Fibroblast of pulmonary artery (primary cell): Measurements from ENCODE around the gene NPHP4.
"Not testable (repeated sequence)": the region's sequence is repeated elsewhere in the genome, so short reads cannot be mapped to it uniquely, and the experiment has no call there.

Source experiments
- DNase-seq: peaks from one replicate; pipeline ENCODE4 v3.0.0-alpha.2; 2010; ENCODE audit warnings: low read depth
- H3K4me3 ChIP-seq: replicated peaks from 2 replicates; pipeline ENCODE4 v1.5.1; 2011; ENCODE audit warnings: low read depth, mild to moderate bottlenecking, control low read depth, low read length, moderate library complexity
- CTCF ChIP-seq: IDR thresholded peaks from 2 replicates; pipeline ENCODE4 v1.5.1; 2011; ENCODE audit warnings: mild to moderate bottlenecking, control low read depth, low read length, inconsistent platforms; ENCODE audit errors: missing control alignments

Gene NPHP4

DNA sequence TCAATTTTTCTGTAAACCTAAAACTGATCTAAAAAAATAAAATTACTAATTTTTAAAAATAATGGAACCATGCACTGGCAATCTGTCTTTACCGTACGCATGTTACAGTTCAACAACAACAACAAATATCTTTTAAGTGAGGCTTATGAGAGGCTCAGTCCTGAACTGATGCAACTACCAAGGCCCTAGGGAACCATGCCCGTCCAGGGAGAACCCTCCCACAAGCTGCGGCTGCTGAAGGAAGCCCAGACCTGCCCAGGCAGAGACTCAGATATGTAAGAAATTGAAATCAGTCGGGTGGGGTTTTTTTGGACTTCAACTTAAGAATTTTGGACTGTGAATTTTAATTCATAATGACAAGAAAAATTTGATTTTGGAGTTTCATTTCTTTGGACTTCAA lies 91.1 kb downstream of the NPHP4 start:
- no peak overlapping the region for H3K4me3 ChIP-seq
- TF ChIP-seq CTCF = no peak
- DNase-seq = no peak

- no peak overlapping the region for H3K4me3 ChIP-seq
- no peak for TF ChIP-seq CTCF
- no peak for DNase-seq
Observed at GRCh38 chr1:5898266-5898665, 94.0 kb downstream of the NPHP4 start.

DNA sequence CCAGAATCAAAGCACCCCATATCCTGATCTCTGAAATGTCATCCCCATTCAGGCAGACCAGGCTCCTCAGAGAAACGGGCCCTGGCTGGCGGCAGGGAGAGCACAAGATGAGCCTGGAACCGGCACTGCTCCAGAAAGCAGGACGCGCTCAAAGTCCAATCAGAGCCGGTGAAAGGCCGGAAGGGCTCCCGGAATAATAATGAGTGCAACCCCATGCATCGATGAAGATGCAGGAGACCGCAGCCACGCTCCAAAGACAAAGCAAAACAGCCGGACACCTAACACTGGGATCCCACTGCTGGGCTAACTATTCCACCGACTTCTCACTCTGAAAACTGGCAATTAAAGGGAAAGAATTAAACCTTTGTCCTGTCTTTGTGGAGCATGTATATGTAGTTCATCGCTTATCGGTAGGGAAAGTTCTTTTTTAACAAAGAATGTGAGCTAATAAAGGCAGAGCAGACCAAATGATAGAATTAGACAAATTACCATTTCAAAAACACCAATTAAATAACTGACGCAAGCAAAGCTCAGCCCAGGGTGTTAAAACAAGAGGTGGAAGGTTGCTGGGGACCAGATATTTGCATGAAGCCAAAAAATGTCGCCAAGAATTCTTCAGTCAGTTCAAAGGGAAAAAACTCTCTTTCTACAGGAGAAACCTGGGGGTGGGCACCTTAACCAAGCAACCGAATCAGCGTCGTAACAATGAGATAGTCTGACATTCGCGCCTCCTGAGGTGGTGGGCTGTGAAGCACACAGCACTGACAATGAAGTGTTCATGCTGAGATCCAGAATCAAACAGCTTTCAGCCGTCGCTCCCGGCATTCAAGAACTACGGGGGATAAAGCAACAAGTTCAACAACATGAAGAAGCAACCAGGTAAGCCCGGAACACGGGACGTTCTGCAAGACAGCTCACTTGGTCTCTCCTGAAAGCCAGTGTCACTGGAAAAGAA lies 95.2 kb downstream of the NPHP4 start:
- H3K4me3 ChIP-seq = no peak overlapping the region
- no peak for TF ChIP-seq CTCF
- no peak for DNase-seq

DNA sequence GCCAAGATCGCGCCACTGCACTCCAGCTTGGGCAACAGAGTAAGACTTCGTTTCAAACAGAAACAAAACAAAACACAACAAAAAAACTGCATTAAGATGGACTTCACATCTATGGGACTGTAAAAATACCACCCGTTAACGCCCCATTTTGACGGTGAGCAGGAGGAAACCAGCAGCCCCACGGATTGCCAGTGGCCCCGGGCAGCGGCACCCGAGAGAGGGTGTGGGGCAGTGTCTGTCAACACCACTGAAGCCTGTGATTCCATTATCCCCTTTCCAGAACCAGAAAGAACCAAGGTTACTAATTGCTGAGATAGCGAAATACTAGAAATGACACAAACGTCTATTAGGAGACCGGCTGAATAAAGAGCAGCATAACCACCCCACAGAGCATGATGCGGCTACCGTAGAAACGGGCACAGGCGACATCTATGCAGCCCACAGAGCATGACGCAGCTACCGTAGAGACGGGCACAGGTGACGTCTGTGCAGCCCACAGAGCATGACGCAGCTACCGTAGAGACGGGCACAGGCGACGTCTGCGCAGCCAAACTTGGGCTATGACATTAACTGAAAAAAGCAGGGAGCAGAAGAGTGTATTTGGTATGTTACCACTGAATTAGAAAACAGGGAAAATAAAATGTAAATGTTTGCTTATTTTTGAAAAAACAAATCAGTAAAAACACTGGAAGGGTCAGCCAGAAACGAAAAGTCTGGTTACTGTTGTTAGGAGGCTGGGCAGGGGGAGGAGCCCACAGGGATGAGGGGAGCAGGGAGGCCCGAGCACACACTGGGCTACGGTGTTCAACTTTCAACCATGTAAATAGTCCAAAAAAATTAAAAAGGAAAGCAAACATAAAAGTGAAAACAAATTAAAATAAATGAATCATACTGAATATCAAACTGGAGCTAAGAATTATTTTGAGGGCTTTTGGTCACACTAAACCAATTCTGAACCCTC lies 96.5 kb downstream of the NPHP4 start:
- H3K4me3 ChIP-seq = no peak overlapping the region
- TF ChIP-seq CTCF = no peak
- DNase-seq = no peak

DNA sequence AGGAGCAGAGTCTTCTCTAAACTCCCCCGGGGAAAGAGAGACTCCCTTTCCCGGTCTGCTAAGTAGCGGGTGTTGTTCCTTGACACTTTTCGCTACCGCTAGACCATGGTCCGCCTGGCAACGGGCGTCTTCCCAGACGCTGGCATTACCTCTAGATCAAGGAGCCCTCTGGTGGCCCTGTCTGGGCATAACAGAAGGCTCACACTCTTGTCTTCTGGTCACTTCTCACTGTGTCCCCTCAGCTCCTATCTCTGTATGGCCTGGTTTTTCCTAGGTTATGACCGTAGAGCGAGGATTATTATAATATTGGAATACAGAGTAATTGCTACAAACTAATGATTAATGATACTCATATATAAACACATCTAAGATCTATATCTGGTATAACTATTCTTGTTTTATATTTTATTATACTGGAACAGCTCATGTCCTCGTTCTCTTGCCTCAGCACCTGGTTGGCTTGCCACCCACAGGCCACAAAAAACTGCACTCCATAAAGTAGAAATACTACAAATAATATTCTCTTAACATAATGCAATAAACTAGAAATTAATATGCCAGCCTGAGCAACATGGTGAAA lies 98.4 kb downstream of the NPHP4 start:
- TF ChIP-seq CTCF = peak; percentile 24
- DNase-seq = not testable (repeated sequence)

DNA sequence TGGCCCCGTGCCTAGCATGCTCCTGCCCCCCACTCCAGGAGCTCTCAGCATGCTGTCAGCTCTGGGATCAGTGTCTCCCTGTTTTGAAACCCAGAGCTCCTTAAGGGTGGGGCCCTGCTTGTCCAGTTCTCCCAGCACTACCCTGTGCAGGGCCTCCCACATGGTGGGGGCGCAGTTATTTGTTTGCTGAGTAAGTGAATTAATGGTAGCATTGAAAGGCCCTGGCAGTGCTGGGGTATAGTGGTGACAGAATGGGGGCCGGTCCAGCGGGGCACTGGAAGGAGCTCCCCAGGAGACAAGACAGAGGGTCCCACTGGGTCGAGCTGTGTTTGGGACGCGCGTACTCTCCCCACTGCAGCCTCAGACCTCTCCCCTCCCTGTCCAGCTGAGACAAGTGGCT lies 99.9 kb downstream of the NPHP4 start:
- no peak for TF ChIP-seq CTCF
- no peak for DNase-seq
- H3K4me3 ChIP-seq = no peak overlapping the region

More for the DNA sequence above, 98.4 kb downstream of the NPHP4 start:
- not testable (repeated sequence) for H3K4me3 ChIP-seq
